ENCODE measurements around the gene LSM2.
A peak's percentile ranks its signal among the peaks of the same experiment; 100 is the strongest.

LSM2 gene

GRCh38 chr6:31850765-31851484 lies 44.2 kb upstream of the LSM2 start:
- no peak overlapping the region for H2BK120ac ChIP-seq (ENCODE audit: low read depth, low read length)
- no peak overlapping the region for H3K23ac ChIP-seq (ENCODE audit: low read length in 2 of 2)
- no peak overlapping the region for H2AFZ ChIP-seq (ENCODE audit: low read depth, low read length)
- no peak for DNase-seq
- H3K36me3 ChIP-seq (ENCODE audit: control insufficient read depth in 1 of 2, insufficient read depth in 2 of 2, low read depth in 1 of 2, low read length in 2 of 2) = peaks cover 0 to 6% of the 10 kb centered on the region in 2 experiments
- peak overlapping the region; percentile 45 for H2AK5ac ChIP-seq (ENCODE audit: low read length, severe bottlenecking)
- no peak overlapping the region for H3K14ac ChIP-seq (ENCODE audit: low read length in 2 of 2)
- no peaks in the 10 kb centered on the region for H3K9me3 ChIP-seq (ENCODE audit: control insufficient read depth, low read length)
- no peak overlapping the region for H3K4me2 ChIP-seq (ENCODE audit: low read length, poor library complexity, severe bottlenecking)
- no peak overlapping the region for H4K91ac ChIP-seq (ENCODE audit: low read length)
- no peak overlapping the region for H3K4ac ChIP-seq (ENCODE audit: low read depth in 1 of 2, low read length in 2 of 2)
- peaks cover 11% of the 10 kb centered on the region for H3K4me1 ChIP-seq (ENCODE audit: control insufficient read depth, insufficient read depth, low read depth, low read length)
- H3K9ac ChIP-seq (ENCODE audit: low read length) = no peak overlapping the region
- H3K27me3 ChIP-seq (ENCODE audit: control insufficient read depth in 1 of 2, insufficient read depth in 1 of 2, low read length in 2 of 2) = no peaks in the 10 kb centered on the region
- H3K18ac ChIP-seq (ENCODE audit: low read depth in 1 of 2, low read length in 2 of 2) = no peak overlapping the region
- no peak overlapping the region for H4K8ac ChIP-seq (ENCODE audit: low read length)
- H3K79me1 ChIP-seq (replicated peaks; ENCODE audit: low read length, poor library complexity, severe bottlenecking) = no peaks in the 10 kb centered on the region
- WGBS = 95% methylated on average over 2 of the region's 2 CpGs
- H3K4me3 ChIP-seq (ENCODE audit: insufficient read depth in 1 of 2, low read depth in 1 of 2, low read length in 2 of 2) = no peak overlapping the region
- no peak overlapping the region for H2BK12ac ChIP-seq (ENCODE audit: low read length in 2 of 2)
- peak overlapping the region; percentile 14 for H2BK5ac ChIP-seq (ENCODE audit: low read depth, low read length, poor library complexity, severe bottlenecking)
- no peak overlapping the region for H2BK15ac ChIP-seq (ENCODE audit: low read depth, poor library complexity, severe bottlenecking)
- H3K27ac ChIP-seq (ENCODE audit: low read length, poor library complexity, severe bottlenecking) = peak overlapping the region; percentile 93

GRCh38 chr6:31847276-31847978 lies 40.7 kb upstream of the LSM2 start:
- DNase-seq = no peak
- no peaks in the 10 kb centered on the region for H3K79me1 ChIP-seq (replicated peaks; ENCODE audit: low read length, poor library complexity, severe bottlenecking)

GRCh38 chr6:31844507-31844906 lies 37.7 kb upstream of the LSM2 start:
- Histone ChIP-seq H3K27me3 (ENCODE audit: control insufficient read depth in 1 of 2, insufficient read depth in 1 of 2, low read length in 2 of 2) (no peaks in the 10 kb centered on the region), H3K14ac (ENCODE audit: low read length in 2 of 2) (no peak overlapping the region), H3K9me3 (ENCODE audit: control insufficient read depth, low read length) (no peaks in the 10 kb centered on the region), H2BK5ac (ENCODE audit: low read depth, low read length, poor library complexity, severe bottlenecking) (no peak overlapping the region), H3K4me3 (ENCODE audit: insufficient read depth in 1 of 2, low read depth in 1 of 2, low read length in 2 of 2) (no peak overlapping the region), H2BK15ac (ENCODE audit: low read depth, poor library complexity, severe bottlenecking) (no peak overlapping the region), H3K79me1 (replicated peaks; ENCODE audit: low read length, poor library complexity, severe bottlenecking) (peaks cover 6% of the 10 kb centered on the region), H3K36me3 (ENCODE audit: control insufficient read depth in 1 of 2, insufficient read depth in 2 of 2, low read depth in 1 of 2, low read length in 2 of 2) (peaks cover 16 to 48% of the 10 kb centered on the region in 2 experiments), H3K27ac (ENCODE audit: low read length, poor library complexity, severe bottlenecking) (no peak overlapping the region), H3K4ac (ENCODE audit: low read depth in 1 of 2, low read length in 2 of 2) (no peak overlapping the region), H2BK120ac (ENCODE audit: low read depth, low read length) (no peak overlapping the region), H3K23ac (ENCODE audit: low read length in 2 of 2) (no peak overlapping the region), H3K9ac (ENCODE audit: low read length) (no peak overlapping the region), H4K8ac (ENCODE audit: low read length) (no peak overlapping the region), H3K4me1 (ENCODE audit: control insufficient read depth, insufficient read depth, low read depth, low read length) (peaks cover 1% of the 10 kb centered on the region), H3K4me2 (ENCODE audit: low read length, poor library complexity, severe bottlenecking) (no peak overlapping the region), H2AK5ac (ENCODE audit: low read length, severe bottlenecking) (no peak overlapping the region), H4K91ac (ENCODE audit: low read length) (no peak overlapping the region), H2BK12ac (ENCODE audit: low read length in 2 of 2) (no peak overlapping the region), H2AFZ (ENCODE audit: low read depth, low read length) (no peak overlapping the region), H3K18ac (ENCODE audit: low read depth in 1 of 2, low read length in 2 of 2) (no peak overlapping the region)
- 95% methylated on average over 3 of the region's 3 CpGs for WGBS
- DNase-seq = no peak

More at GRCh38 chr6:31847276-31847978, 40.7 kb upstream of the LSM2 start:
- Histone ChIP-seq H3K9ac (ENCODE audit: low read length) (no peak overlapping the region), H4K91ac (ENCODE audit: low read length) (no peak overlapping the region), H3K36me3 (ENCODE audit: control insufficient read depth in 1 of 2, insufficient read depth in 2 of 2, low read depth in 1 of 2, low read length in 2 of 2) (peaks cover 0 to 21% of the 10 kb centered on the region in 2 experiments), H3K4me3 (ENCODE audit: insufficient read depth in 1 of 2, low read depth in 1 of 2, low read length in 2 of 2) (no peak overlapping the region), H2BK12ac (ENCODE audit: low read length in 2 of 2) (no peak overlapping the region), H3K4ac (ENCODE audit: low read depth in 1 of 2, low read length in 2 of 2) (no peak overlapping the region), H3K14ac (ENCODE audit: low read length in 2 of 2) (no peak overlapping the region), H3K9me3 (ENCODE audit: control insufficient read depth, low read length) (no peaks in the 10 kb centered on the region), H3K23ac (ENCODE audit: low read length in 2 of 2) (no peak overlapping the region), H3K4me1 (ENCODE audit: control insufficient read depth, insufficient read depth, low read depth, low read length) (peaks cover 11% of the 10 kb centered on the region), H3K27ac (ENCODE audit: low read length, poor library complexity, severe bottlenecking) (no peak overlapping the region), H2BK5ac (ENCODE audit: low read depth, low read length, poor library complexity, severe bottlenecking) (no peak overlapping the region), H4K8ac (ENCODE audit: low read length) (no peak overlapping the region), H2BK15ac (ENCODE audit: low read depth, poor library complexity, severe bottlenecking) (no peak overlapping the region), H2BK120ac (ENCODE audit: low read depth, low read length) (no peak overlapping the region), H3K18ac (ENCODE audit: low read depth in 1 of 2, low read length in 2 of 2) (no peak overlapping the region), H3K27me3 (ENCODE audit: control insufficient read depth in 1 of 2, insufficient read depth in 1 of 2, low read length in 2 of 2) (no peaks in the 10 kb centered on the region), H3K4me2 (ENCODE audit: low read length, poor library complexity, severe bottlenecking) (no peak overlapping the region), H2AK5ac (ENCODE audit: low read length, severe bottlenecking) (no peak overlapping the region), H2AFZ (ENCODE audit: low read depth, low read length) (no peak overlapping the region)
- 100% methylated on average over 2 of the region's 2 CpGs for WGBS

GRCh38 chr6:31842053-31842452 lies 35.3 kb upstream of the LSM2 start:
- no peak overlapping the region for H3K4me2 ChIP-seq (ENCODE audit: low read length, poor library complexity, severe bottlenecking)
- H3K9ac ChIP-seq (ENCODE audit: low read length) = no peak overlapping the region
- no peak overlapping the region for H3K14ac ChIP-seq (ENCODE audit: low read length in 2 of 2)
- H3K36me3 ChIP-seq (ENCODE audit: control insufficient read depth in 1 of 2, insufficient read depth in 2 of 2, low read depth in 1 of 2, low read length in 2 of 2) = peaks cover 41 to 69% of the 10 kb centered on the region in 2 experiments
- H3K9me3 ChIP-seq (ENCODE audit: control insufficient read depth, low read length) = no peaks in the 10 kb centered on the region
- H4K91ac ChIP-seq (ENCODE audit: low read length) = no peak overlapping the region
- no peak overlapping the region for H2BK12ac ChIP-seq (ENCODE audit: low read length in 2 of 2)
- H2BK5ac ChIP-seq (ENCODE audit: low read depth, low read length, poor library complexity, severe bottlenecking) = no peak overlapping the region
- no peak overlapping the region for H3K4ac ChIP-seq (ENCODE audit: low read depth in 1 of 2, low read length in 2 of 2)
- H3K27ac ChIP-seq (ENCODE audit: low read length, poor library complexity, severe bottlenecking) = no peak overlapping the region
- no peak overlapping the region for H3K23ac ChIP-seq (ENCODE audit: low read length in 2 of 2)
- H2AK5ac ChIP-seq (ENCODE audit: low read length, severe bottlenecking) = no peak overlapping the region
- 97% methylated on average over 9 of the region's 9 CpGs for whole genome bisulfite sequencing
- no peak overlapping the region for H4K8ac ChIP-seq (ENCODE audit: low read length)
- H2BK15ac ChIP-seq (ENCODE audit: low read depth, poor library complexity, severe bottlenecking) = no peak overlapping the region
- H2AFZ ChIP-seq (ENCODE audit: low read depth, low read length) = no peak overlapping the region
- H3K4me1 ChIP-seq (ENCODE audit: control insufficient read depth, insufficient read depth, low read depth, low read length) = peaks cover 17% of the 10 kb centered on the region
- peaks cover 6% of the 10 kb centered on the region for H3K79me1 ChIP-seq (replicated peaks; ENCODE audit: low read length, poor library complexity, severe bottlenecking)
- H2BK120ac ChIP-seq (ENCODE audit: low read depth, low read length) = no peak overlapping the region
- no peak overlapping the region for H3K18ac ChIP-seq (ENCODE audit: low read depth in 1 of 2, low read length in 2 of 2)
- DNase-seq = no peak
- H3K27me3 ChIP-seq (ENCODE audit: control insufficient read depth in 1 of 2, insufficient read depth in 1 of 2, low read length in 2 of 2) = no peaks in the 10 kb centered on the region
- H3K4me3 ChIP-seq (ENCODE audit: insufficient read depth in 1 of 2, low read depth in 1 of 2, low read length in 2 of 2) = no peak overlapping the region
